Mammary epithelial cell (primary cell): ENCODE results near the gene COL18A1.
"Not testable (repeated sequence)": the region's sequence is repeated elsewhere in the genome, so short reads cannot be mapped to it uniquely, and the experiment has no call there.

Source experiments
- EZH2 ChIP-seq: IDR thresholded peaks from 2 replicates; pipeline ENCODE4 v1.6.1; 2012; ENCODE audit warnings: low read length, inconsistent platforms, borderline replicate concordance
- TF ChIP-seq, protein P1 (sequence below), 2 donors: IDR thresholded peaks in 1 of 2; conservative IDR thresholded peaks in 1 of 2; 2 replicates each; pipeline ENCODE4 v1.5.1; 2011 to 2012; ENCODE audit warnings: inconsistent platforms in 2 of 2, low read length in 2 of 2, mild to moderate bottlenecking in 2 of 2, control low read depth in 1 of 2, low read depth in 1 of 2; ENCODE audit not compliant: insufficient read depth in 1 of 2; ENCODE audit errors: extremely low read depth in 1 of 2

DNA sequence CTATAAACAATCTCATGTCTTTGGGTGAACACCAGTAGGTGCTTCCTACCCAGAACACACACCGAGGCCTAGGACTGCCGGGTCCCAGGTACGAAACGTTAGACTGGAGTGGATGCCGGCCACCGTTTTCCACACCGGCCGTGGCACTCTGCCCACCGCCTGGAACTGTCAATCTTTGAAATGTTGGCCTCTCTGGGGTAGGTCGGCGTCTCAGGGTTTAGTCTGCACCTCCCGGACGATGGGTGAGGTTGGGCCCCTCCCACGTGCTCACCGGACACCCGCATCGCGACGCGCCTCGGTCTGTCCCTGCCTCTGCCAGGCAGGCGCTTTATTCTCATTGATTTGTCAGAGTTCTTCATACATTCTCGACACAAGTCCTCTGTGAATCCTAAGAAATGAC, 35.9 kb upstream of the COL18A1 start:
- TF ChIP-seq, protein P1, sequence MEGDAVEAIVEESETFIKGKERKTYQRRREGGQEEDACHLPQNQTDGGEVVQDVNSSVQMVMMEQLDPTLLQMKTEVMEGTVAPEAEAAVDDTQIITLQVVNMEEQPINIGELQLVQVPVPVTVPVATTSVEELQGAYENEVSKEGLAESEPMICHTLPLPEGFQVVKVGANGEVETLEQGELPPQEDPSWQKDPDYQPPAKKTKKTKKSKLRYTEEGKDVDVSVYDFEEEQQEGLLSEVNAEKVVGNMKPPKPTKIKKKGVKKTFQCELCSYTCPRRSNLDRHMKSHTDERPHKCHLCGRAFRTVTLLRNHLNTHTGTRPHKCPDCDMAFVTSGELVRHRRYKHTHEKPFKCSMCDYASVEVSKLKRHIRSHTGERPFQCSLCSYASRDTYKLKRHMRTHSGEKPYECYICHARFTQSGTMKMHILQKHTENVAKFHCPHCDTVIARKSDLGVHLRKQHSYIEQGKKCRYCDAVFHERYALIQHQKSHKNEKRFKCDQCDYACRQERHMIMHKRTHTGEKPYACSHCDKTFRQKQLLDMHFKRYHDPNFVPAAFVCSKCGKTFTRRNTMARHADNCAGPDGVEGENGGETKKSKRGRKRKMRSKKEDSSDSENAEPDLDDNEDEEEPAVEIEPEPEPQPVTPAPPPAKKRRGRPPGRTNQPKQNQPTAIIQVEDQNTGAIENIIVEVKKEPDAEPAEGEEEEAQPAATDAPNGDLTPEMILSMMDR (conservative IDR thresholded peaks at IDR 0.05 in 1 of 2, IDR thresholded peaks at IDR 0.05 in 1 of 2; ENCODE audit: extremely low read depth in 1 of 2, insufficient read depth in 1 of 2, low read depth in 1 of 2, low read length in 2 of 2), result not testable (repeated sequence)
- not testable (repeated sequence) for TF ChIP-seq EZH2
